KMS-11 (cell line): ENCODE data around the gene ECE1.
"Not testable (repeated sequence)": the region's sequence is repeated elsewhere in the genome, so short reads cannot be mapped to it uniquely, and the experiment has no call there.

Source experiments
- H2AFZ ChIP-seq: fragments of 200-600 bp; sonication (generic); 2 replicates; pipeline ENCODE4 v1.6.1; 2016; ENCODE audit warnings: antibody characterized with exemption, mixed run types, low read depth
- H3K27ac ChIP-seq: fragments of 200-600 bp; sonication (generic); 2 replicates; pipeline ENCODE4 v1.6.1; 2016; ENCODE audit warnings: mild to moderate bottlenecking, mixed run types
- H3K27me3 ChIP-seq: fragments of 200-600 bp; sonication (generic); 2 replicates; pipeline ENCODE4 v1.6.1; 2017; ENCODE audit warnings: mild to moderate bottlenecking, low read depth, mixed run types, moderate library complexity; ENCODE audit not compliant: insufficient read depth
- H3K36me3 ChIP-seq: fragments of 200-600 bp; sonication (generic); 2 replicates; pipeline ENCODE4 v1.6.1; 2017; ENCODE audit warnings: mild to moderate bottlenecking, mixed run types; ENCODE audit not compliant: insufficient read depth
- H3K4me1 ChIP-seq: fragments of 200-600 bp; sonication (generic); 2 replicates; pipeline ENCODE4 v1.6.1; 2016; ENCODE audit warnings: mild to moderate bottlenecking, low read depth, mixed run types; ENCODE audit not compliant: poor library complexity, severe bottlenecking
- H3K4me2 ChIP-seq: fragments of 200-600 bp; sonication (generic); 2 replicates; pipeline ENCODE4 v1.7.0; 2016; ENCODE audit warnings: mild to moderate bottlenecking, mixed run types
- H3K4me3 ChIP-seq: fragments of 200-600 bp; sonication (generic); IDR thresholded peaks from 2 replicates; pipeline ENCODE4 v1.6.1; 2017; ENCODE audit warnings: low read depth, low read length, mixed read lengths; ENCODE audit not compliant: insufficient read depth
- H3K79me2 ChIP-seq: fragments of 200-600 bp; sonication (generic); 2 replicates; pipeline ENCODE4 v1.6.1; 2016; ENCODE audit warnings: low read depth, mixed run types; ENCODE audit not compliant: insufficient read depth
- H3K9ac ChIP-seq: fragments of 200-600 bp; sonication (generic); 2 replicates; pipeline ENCODE4 v1.6.1; 2016; ENCODE audit warnings: mild to moderate bottlenecking, mixed run types
- H4K20me1 ChIP-seq: fragments of 200-600 bp; sonication (generic); 2 replicates; pipeline ENCODE4 v1.6.1; 2016; ENCODE audit warnings: mild to moderate bottlenecking, mixed run types; ENCODE audit not compliant: insufficient read depth
- CTCF ChIP-seq: fragments of 200-600 bp; sonication (generic); conservative IDR thresholded peaks from 2 replicates; pipeline ENCODE4 v1.6.1; 2017; ENCODE audit warnings: low read depth, mild to moderate bottlenecking, antibody characterized with exemption, low read length, moderate library complexity, mixed read lengths

Gene ECE1

DNA sequence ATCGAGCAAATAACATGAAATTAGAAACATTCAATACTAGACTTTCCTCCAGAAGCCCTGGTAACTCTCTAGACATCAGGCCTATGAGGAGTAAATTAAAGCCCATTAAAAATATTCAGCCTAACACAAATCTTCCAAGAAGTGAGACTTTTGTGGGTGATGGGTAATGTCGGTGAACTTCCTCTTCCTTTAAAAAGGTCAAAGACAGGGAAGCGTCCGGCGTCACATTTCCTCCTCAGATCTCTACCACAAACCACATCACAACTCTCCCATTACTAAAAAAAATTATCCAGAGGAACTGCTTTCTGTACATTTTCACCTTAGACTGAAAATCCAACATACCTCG is 115.0 kb downstream of the ECE1 start:
- H3K4me3 ChIP-seq, result peak overlapping the region; percentile 72
- no peaks in the 10 kb centered on the region for H3K36me3 ChIP-seq
- H3K9ac ChIP-seq, result peak overlapping the region; percentile 80; the same call in 1 of the 2 replicates
- H3K79me2 ChIP-seq, result peaks cover 35% of the 10 kb centered on the region; the same call in 1 of the 2 replicates
- H3K27me3 ChIP-seq, result no peaks in the 10 kb centered on the region
- no peaks in the 10 kb centered on the region for H4K20me1 ChIP-seq
- H2AFZ ChIP-seq, result 0 out of 2 replicates have a peak overlapping the region, but pooled peaks have one; percentile 68
- H3K4me1 ChIP-seq, result peaks cover 16% of the 10 kb centered on the region
- H3K4me2 ChIP-seq, result peak overlapping the region; percentile 78
- H3K27ac ChIP-seq, result peak overlapping the region; percentile 14; the same call in 1 of the 2 replicates
- no peak for TF ChIP-seq CTCF

DNA sequence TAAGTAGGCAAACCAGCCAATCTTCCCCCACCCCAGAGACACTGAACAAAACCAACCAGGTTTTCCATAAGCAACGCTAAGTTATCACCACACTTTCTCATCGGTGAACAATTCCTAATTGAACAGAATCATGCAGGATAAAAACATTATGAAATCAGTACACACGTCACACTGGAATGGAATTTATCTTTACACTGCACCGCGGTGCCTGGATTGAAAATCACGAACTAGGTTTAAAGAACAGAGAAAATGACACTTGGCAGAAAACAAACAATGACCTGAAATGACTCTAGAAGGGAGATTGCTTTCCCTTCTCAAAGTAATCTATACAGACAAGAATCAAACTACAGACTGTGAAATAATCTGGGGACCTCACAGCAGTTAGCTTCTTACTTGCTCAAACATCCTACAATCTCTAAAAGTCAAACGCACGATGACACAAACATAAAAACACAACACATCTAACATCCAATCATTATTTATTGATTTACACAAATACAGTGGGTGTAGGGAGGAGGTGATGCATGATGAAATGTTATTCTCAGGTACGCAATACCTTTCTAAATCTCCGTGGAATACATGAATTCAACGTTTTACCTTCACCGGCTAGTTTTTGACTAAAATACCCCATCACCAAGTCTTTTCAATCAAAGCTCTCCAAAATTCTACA is 115.5 kb downstream of the ECE1 start:
- Histone ChIP-seq H3K4me2 (peak overlapping the region; percentile 78), H3K36me3 (no peaks in the 10 kb centered on the region), H3K4me3 (peak overlapping the region; percentile 72), H3K27ac (no peak overlapping the region), H3K79me2 (peaks cover 37% of the 10 kb centered on the region; the same call in 1 of the 2 replicates), H4K20me1 (no peaks in the 10 kb centered on the region), H2AFZ (no peak overlapping the region), H3K4me1 (peaks cover 16% of the 10 kb centered on the region), H3K27me3 (no peaks in the 10 kb centered on the region), H3K9ac (peak overlapping the region; percentile 80; the same call in 1 of the 2 replicates)
- TF ChIP-seq CTCF, result no peak

GRCh38 chr1:21174230-21174629 is 116.0 kb downstream of the ECE1 start:
- peaks cover 16% of the 10 kb centered on the region for H3K4me1 ChIP-seq
- no peak for TF ChIP-seq CTCF
- H2AFZ ChIP-seq, result no peak overlapping the region
- peak overlapping the region; percentile 78 for H3K4me2 ChIP-seq
- no peak overlapping the region for H3K4me3 ChIP-seq
- no peaks in the 10 kb centered on the region for H4K20me1 ChIP-seq
- peaks cover 37% of the 10 kb centered on the region; the same call in 1 of the 2 replicates for H3K79me2 ChIP-seq
- no peak overlapping the region for H3K9ac ChIP-seq
- H3K36me3 ChIP-seq, result no peaks in the 10 kb centered on the region
- no peaks in the 10 kb centered on the region for H3K27me3 ChIP-seq
- H3K27ac ChIP-seq, result no peak overlapping the region

- H3K4me2 ChIP-seq, H3K27me3 ChIP-seq, H3K9ac ChIP-seq, H3K36me3 ChIP-seq, H4K20me1 ChIP-seq, H3K4me3 ChIP-seq, H3K27ac ChIP-seq, H2AFZ ChIP-seq: not testable (repeated sequence)
- Histone ChIP-seq H3K4me1 (peaks cover 16% of the 10 kb centered on the region), H3K79me2 (peaks cover 37% of the 10 kb centered on the region; the same call in 1 of the 2 replicates)
These were observed 117.2 kb downstream of the ECE1 start for GRCh38 chr1:21173096-21173495.

DNA sequence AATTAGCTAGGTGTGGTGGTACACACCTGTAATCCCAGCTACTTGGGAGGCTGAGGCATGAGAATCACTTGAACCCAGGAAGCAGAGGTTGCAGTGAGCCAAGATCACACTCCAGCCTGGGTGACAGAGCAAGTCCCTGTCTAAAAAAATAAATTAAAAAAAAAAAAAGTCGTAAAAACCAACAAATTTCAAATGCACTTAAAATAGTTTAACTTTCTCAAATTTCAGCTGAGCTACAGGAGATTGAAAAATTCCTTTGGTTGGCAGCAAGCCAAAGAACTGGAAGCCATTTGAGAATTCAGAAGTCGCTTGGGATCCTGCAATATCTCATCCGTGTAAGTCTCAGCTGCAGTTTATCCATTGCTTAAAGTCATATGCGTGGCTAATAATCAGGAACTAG is 119.4 kb downstream of the ECE1 start:
- H3K4me3 ChIP-seq, result not testable (repeated sequence)

More for the DNA sequence above, 119.4 kb downstream of the ECE1 start:
- peaks cover 16% of the 10 kb centered on the region for H3K4me1 ChIP-seq
- peaks cover 52% of the 10 kb centered on the region; the same call in 1 of the 2 replicates for H3K79me2 ChIP-seq
- H3K9ac ChIP-seq, H2AFZ ChIP-seq, H3K27me3 ChIP-seq, H3K4me2 ChIP-seq, H3K27ac ChIP-seq, H4K20me1 ChIP-seq, H3K36me3 ChIP-seq: not testable (repeated sequence)
